Heart right ventricle (tissue), 16 donors: ENCODE data around the gene PBRM1. TPM values are rescaled to one million over a fixed set of nuclear protein-coding genes. Genes with fewer than 3 reads are reported as not detected.

Source experiments
- ATAC-seq, 8 donors: fragments of 200-7000 bp; cut with Tn5 transposase; one replicate each; pipeline ENCODE4 v1.9.1; 2020; ENCODE audit warnings: mild to moderate bottlenecking in 8 of 8, moderate library complexity in 8 of 8, moderate number of reproducible peaks in 1 of 8
- DNase-seq, 2 donors: peaks; one replicate each; pipeline ENCODE4 v3.0.0-alpha.2; 2020
- H3K27ac ChIP-seq, 10 donors: fragments of 200-600 bp; sonication (generic) in 2 of 10; one replicate each; pipeline versions ENCODE4 v1.5.0 to v1.8.0; 2020 to 2022; ENCODE audit warnings: mild to moderate bottlenecking in 3 of 10
- H3K27me3 ChIP-seq, 7 donors: fragments of 200-600 bp; one replicate each; pipeline ENCODE4 v1.8.0; 2021 to 2022; ENCODE audit warnings: mild to moderate bottlenecking in 2 of 7
- H3K36me3 ChIP-seq, 9 donors: fragments of 200-600 bp; sonication (generic) in 1 of 9; one replicate each; pipeline versions ENCODE4 v1.5.0 to v1.8.0; 2020 to 2022; ENCODE audit warnings: mild to moderate bottlenecking in 2 of 9
- H3K4me1 ChIP-seq, 9 donors: fragments of 200-600 bp; sonication (generic) in 1 of 9; one replicate each; pipeline versions ENCODE4 v1.5.0 to v1.8.0; 2020 to 2022; ENCODE audit warnings: mild to moderate bottlenecking in 4 of 9
- H3K4me3 ChIP-seq, 10 donors: fragments of 200-600 bp; sonication (generic) in 2 of 10; one replicate each; pipeline versions ENCODE4 v1.5.0 to v1.8.0; 2020 to 2022; ENCODE audit warnings: mild to moderate bottlenecking in 7 of 10, moderate library complexity in 2 of 10
- H3K9me3 ChIP-seq, 11 donors: fragments of 200-600 bp in 10 of 11; sonication (generic) in 2 of 11; one replicate each; pipeline versions ENCODE4 v1.5.0 to v1.8.0; 2013 to 2022; ENCODE audit warnings: mild to moderate bottlenecking in 2 of 11, control low read depth in 1 of 11, moderate library complexity in 1 of 11
- CTCF ChIP-seq, 9 donors: fragments of 200-600 bp; sonication (generic) in 2 of 9; IDR thresholded peaks; one replicate each; pipeline versions ENCODE4 v1.5.0 to v1.8.0; 2021 to 2022; ENCODE audit warnings: antibody characterized with exemption in 9 of 9, mild to moderate bottlenecking in 5 of 9, moderate library complexity in 1 of 9
- WGBS, 2 donors: extraction: QIAGEN DNeasy Blood & Tissue Kit; methylation state at CpG; one replicate each; pipeline ENCODE4 v1.1.7; 2013; ENCODE audit warnings: inconsistent platforms in 1 of 2; 5-methylcytosine and 5-hydroxymethylcytosine counted together
- intact Hi-C, 10 donors: fragments of 100-400 bp; cut with DNase I; formaldehyde crosslinking; loops; one replicate each; pipeline versions ENCODE4 v1.11.1 to v1.14.2; 2022
- polyA plus RNA-seq, 2 donors: library from polyadenylated mRNA; stranded (reverse); fragments of 200-250 nt; gene quantifications; one replicate each; pipeline ENCODE4 v1.2.3, GENCODE V29; 2013
- total RNA-seq, 10 donors: library from RNA; stranded (reverse); fragmentation: NEBNext Ultra II Directional in 3 of 10; extraction: Animal tissue kit (Norgen Biotek cat#: 25700) in 3 of 10; gene quantifications; one replicate each; pipeline versions ENCODE4 v1.2.1 to v1.2.4, GENCODE V29; 2021 to 2023
- donor health status: Arrhythmogenic right ventricular cardiomyopathy.
- donor health status: ischemic (EF 13 %, LVEDD 7.1; RV severe dilation, severe dysfunction).
- donor health status: healthy with polysubstance abuse.
- donor health status: DM: no; HTN: yes; CAD: no.
- donor health status: DM: no; HTN: no; CAD: no.
- donor health status: ischemic (EF 25% LVEDD 6.9; RV normal size, moderate dysfunction).
- donor health status: ischemic (EF 25% LVEDD 5.7; RV mildly dilated, moderate dysfunction).
- donor health status: healthy.
- donor health status: DM: yes; HTN: yes; CAD: no.
- donor health status: Ischemic cardiomyopathy.
- donor health status: ischemic (EF 35%, LVEDD 5.7; RV mildly dilated, moderate dysfunction).
- donor health status: nonischemic (EF 11% LVEDD 7.7; RV severe dilation, severe dysfunction).
- donor health status: DM: yes; HTN: yes; CAD: no.
- donor health status: PGD.
- donor health status: ischemic (EF 29% LVEDD 5.4; RV normal size, mild dysfunction).
- donor health status: nonischemic (EF 23%, LVEDD 6.1; RV moderate dilation, normal function).

The PBRM1 gene
- total and polyA plus RNA-seq, 12 donors = 6.0 to 63.9 (median 50.8) TPM

GRCh38 chr3:52609316-52609815 is 76.3 kb downstream of the PBRM1 start:
- ATAC-seq = no peak
- WGBS, 2 donors = 97 to 98% methylated on average over 8 of the region's 8 CpGs
- no peak for DNase-seq
- H3K36me3 ChIP-seq = peaks cover 0 to 100% (median 27%) of the 10 kb centered on the region in 9 donors
- intact Hi-C loops = loop anchor here in 1 of 10 donors (10.0 kb wide), 1 partner anchor 55 kb away; no protein-coding TSS in a partner anchor
- no peak overlapping the region for H3K4me3 ChIP-seq
- H3K27ac ChIP-seq = no peak overlapping the region
- H3K27me3 ChIP-seq = no peaks in the 10 kb centered on the region
- peaks cover 0 to 30% (median 11%) of the 10 kb centered on the region in 9 donors for H3K4me1 ChIP-seq
- no peaks in the 10 kb centered on the region for H3K9me3 ChIP-seq
- TF ChIP-seq CTCF (IDR thresholded peaks at IDR 0.05) = no peak

- H3K36me3 ChIP-seq = peaks cover 0 to 100% (median 25%) of the 10 kb centered on the region in 9 donors
These were observed 77.4 kb downstream of the PBRM1 start for GRCh38 chr3:52608337-52608736.

GRCh38 chr3:52606373-52607085 is 79.2 kb downstream of the PBRM1 start:
- H3K4me1 ChIP-seq = peaks cover 0 to 30% (median 11%) of the 10 kb centered on the region in 9 donors
- peak; percentile 49 to 90 (median 72) for ATAC-seq
- H3K36me3 ChIP-seq = peaks cover 0 to 100% (median 35%) of the 10 kb centered on the region in 9 donors
- intact Hi-C loops = loop anchor here in 1 of 10 donors (10.0 kb wide), 1 partner anchor 52 kb away; no protein-coding TSS in a partner anchor
- peak overlapping the region in 4 of 10 donors; percentile 23 to 41 (median 32) for H3K27ac ChIP-seq
- WGBS, 2 donors = 80% methylated on average over 5 of the region's 5 CpGs
- DNase-seq = peak in 1 of 2 donors; percentile 28
- H3K4me3 ChIP-seq = no peak overlapping the region
- no peaks in the 10 kb centered on the region for H3K27me3 ChIP-seq
- peaks cover 0 to under 1% (median 0%) of the 10 kb centered on the region in 11 donors for H3K9me3 ChIP-seq
- TF ChIP-seq CTCF (IDR thresholded peaks at IDR 0.05) = no peak

More at GRCh38 chr3:52608337-52608736, 77.4 kb downstream of the PBRM1 start:
- no peak for DNase-seq
- intact Hi-C loops = loop anchor here in 1 of 10 donors (10.0 kb wide), 1 partner anchor 54 kb away; no protein-coding TSS in a partner anchor
- 87 to 88% methylated on average over 2 of the region's 2 CpGs for WGBS, 2 donors
- Histone ChIP-seq H3K4me1 (peaks cover 0 to 30% (median 11%) of the 10 kb centered on the region in 9 donors), H3K9me3 (no peaks in the 10 kb centered on the region), H3K27me3 (no peaks in the 10 kb centered on the region), H3K27ac (no peak overlapping the region), H3K4me3 (no peak overlapping the region)
- no peak for TF ChIP-seq CTCF (IDR thresholded peaks at IDR 0.05)
- no peak for ATAC-seq

- peaks cover 0 to 27% (median 3%) of the 10 kb centered on the region in 11 donors for H3K9me3 ChIP-seq
- no peaks in the 10 kb centered on the region for H3K27me3 ChIP-seq
- no peak overlapping the region for H3K4me3 ChIP-seq
- H3K27ac ChIP-seq = no peak overlapping the region
- no peaks in the 10 kb centered on the region for H3K4me1 ChIP-seq
- ATAC-seq (no peak), DNase-seq (no peak)
- H3K36me3 ChIP-seq = peaks cover 0 to 97% (median 51%) of the 10 kb centered on the region in 9 donors
- no peak for TF ChIP-seq CTCF (IDR thresholded peaks at IDR 0.05)
- intact Hi-C loops = loop anchor here in 1 of 10 donors (10.0 kb wide), 1 partner anchor 45 kb away; no protein-coding TSS in a partner anchor
These were observed 85.5 kb downstream of the PBRM1 start for GRCh38 chr3:52600258-52600657.
